Measurements from ENCODE around the gene THAP11. TPM values are rescaled to one million over a fixed set of nuclear protein-coding genes. Genes with fewer than 3 reads are reported as not detected.
"Not testable (repeated sequence)": the region's sequence is repeated elsewhere in the genome, so short reads cannot be mapped to it uniquely, and the experiment has no call there.

THAP11 gene
- total and polyA plus RNA-seq, 12 donors, result 6.0 to 41.3 (median 25.5) TPM

DNA sequence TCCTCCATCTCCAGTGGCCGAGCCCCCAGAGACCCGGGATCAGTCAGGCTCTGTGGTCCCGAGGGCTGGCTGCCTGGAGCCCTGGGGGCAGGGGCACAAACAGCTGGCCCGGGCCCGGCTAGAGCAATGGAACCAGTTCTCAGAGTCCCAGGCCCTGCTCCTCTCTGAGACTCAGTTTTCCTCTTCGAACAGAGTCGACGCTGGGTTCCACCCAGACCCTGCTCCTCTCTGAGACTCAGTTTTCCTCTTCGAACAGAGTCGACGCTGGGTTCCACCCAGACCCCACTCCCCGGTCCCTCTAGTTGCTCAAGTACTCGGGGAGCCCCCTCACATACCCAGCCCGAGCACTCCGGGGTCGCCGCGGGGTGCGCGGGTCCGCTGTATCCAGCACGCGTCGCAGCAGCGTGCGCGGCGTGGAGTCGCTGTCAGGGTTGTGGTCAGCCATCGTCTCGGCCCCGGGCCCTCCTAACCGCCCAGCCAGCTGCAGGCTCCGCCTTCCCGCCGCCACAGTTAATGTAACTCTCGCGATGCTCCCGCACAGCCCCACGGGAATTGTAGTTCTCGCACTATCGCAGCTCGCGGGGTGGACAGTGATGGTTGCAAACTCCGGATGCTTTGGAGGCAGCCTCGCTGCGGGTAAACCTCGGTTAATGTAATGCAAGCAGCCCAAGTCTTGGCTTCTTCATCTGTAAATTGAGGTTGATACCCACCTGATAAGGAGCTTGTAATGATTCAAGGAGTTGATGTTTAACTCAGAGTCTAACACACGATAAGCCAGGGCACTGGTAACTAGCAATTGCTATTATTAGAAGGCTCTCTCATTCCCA is 8.5 kb upstream of the THAP11 start:
- DNase-seq (peak; percentile 95 to 96), ATAC-seq (peak; percentile 94 to 99 (median 98))
- Histone ChIP-seq H3K36me3 (peaks cover 0 to 38% (median 12%) of the 10 kb centered on the region in 9 donors), H3K4me1 (peaks cover 3 to 26% (median 14%) of the 10 kb centered on the region in 9 donors), H3K4me3 (peak overlapping the region; percentile 52 to 84 (median 79)), H3K27ac (peak overlapping the region in 9 of 10 donors; percentile 36 to 88 (median 70)), H3K27me3 (no peaks in the 10 kb centered on the region), H3K9me3 (no peaks in the 10 kb centered on the region)
- intact Hi-C loops (cut with DNase I), result loop anchor here in 2 of 10 donors (5.0 kb wide), 2 partner anchors 84 to 94 kb away; no protein-coding TSS in a partner anchor
- TF ChIP-seq, protein P1, sequence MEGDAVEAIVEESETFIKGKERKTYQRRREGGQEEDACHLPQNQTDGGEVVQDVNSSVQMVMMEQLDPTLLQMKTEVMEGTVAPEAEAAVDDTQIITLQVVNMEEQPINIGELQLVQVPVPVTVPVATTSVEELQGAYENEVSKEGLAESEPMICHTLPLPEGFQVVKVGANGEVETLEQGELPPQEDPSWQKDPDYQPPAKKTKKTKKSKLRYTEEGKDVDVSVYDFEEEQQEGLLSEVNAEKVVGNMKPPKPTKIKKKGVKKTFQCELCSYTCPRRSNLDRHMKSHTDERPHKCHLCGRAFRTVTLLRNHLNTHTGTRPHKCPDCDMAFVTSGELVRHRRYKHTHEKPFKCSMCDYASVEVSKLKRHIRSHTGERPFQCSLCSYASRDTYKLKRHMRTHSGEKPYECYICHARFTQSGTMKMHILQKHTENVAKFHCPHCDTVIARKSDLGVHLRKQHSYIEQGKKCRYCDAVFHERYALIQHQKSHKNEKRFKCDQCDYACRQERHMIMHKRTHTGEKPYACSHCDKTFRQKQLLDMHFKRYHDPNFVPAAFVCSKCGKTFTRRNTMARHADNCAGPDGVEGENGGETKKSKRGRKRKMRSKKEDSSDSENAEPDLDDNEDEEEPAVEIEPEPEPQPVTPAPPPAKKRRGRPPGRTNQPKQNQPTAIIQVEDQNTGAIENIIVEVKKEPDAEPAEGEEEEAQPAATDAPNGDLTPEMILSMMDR (IDR thresholded peaks at IDR 0.05), result no peak
- 0 to 1% methylated on average over 49 of the region's 49 CpGs for WGBS, 2 donors

DNA sequence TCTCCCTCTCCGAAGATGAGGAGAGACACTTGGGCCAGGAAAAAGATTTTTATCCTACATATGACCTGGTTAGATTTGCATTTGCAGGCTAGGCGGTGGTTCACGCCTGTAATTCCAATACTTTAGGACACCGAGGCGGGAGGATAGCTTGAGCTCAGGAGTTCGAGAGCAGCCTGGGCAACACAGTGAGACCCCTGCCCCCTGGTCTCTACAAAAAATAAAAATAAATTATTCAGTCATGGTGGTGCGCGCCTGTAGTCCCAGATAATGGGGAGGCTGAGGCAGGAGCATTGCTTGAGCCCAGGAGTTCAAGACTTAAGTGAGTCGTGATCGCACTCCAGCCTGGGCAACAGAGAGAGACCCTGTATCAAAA is 7.9 kb upstream of the THAP11 start:
- DNase-seq, result no peak
- Histone ChIP-seq H3K27me3 (no peaks in the 10 kb centered on the region), H3K4me3 (peak overlapping the region; percentile 52 to 84 (median 79)), H3K4me1 (peaks cover 3 to 26% (median 14%) of the 10 kb centered on the region in 9 donors), H3K27ac (peak overlapping the region in 9 of 10 donors; percentile 36 to 88 (median 70)), H3K36me3 (peaks cover 0 to 32% (median 12%) of the 10 kb centered on the region in 9 donors), H3K9me3 (no peaks in the 10 kb centered on the region)
- ATAC-seq, result no peak
- TF ChIP-seq, protein P1 (IDR thresholded peaks at IDR 0.05), result no peak
- WGBS, 2 donors, result 72 to 83% methylated on average over 10 of the region's 10 CpGs
- intact Hi-C loops (cut with DNase I), result loop anchor here in 2 of 10 donors (5.0 kb wide), 2 partner anchors 83 to 93 kb away; no protein-coding TSS in a partner anchor

DNA sequence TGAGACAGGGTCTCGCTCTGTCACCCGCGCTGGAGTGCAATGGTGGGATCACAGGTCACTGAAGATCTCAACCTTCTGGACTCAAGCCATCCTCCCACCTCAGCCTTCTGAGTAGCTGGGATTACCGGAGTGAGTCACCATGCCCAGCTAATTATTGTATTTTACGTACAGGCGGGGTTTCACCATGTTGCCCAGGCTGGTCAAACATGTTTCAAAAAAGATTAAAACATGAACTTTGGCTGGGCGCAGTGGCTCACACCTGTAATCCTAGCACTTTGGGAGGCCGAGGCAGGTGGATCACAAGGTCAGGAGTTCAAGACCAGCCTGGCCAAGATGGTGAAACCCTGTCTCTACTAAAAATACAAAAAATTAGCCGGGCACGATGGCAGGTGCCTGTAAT is 4.9 kb upstream of the THAP11 start:
- DNase-seq; H3K36me3 ChIP-seq; H3K4me3 ChIP-seq; H3K27ac ChIP-seq; H3K9me3 ChIP-seq; H3K27me3 ChIP-seq; ATAC-seq; intact Hi-C loops (cut with DNase I): not testable (repeated sequence)
- H3K4me1 ChIP-seq, result peaks cover 3 to 24% (median 21%) of the 10 kb centered on the region in 9 donors
- 91 to 93% methylated on average over 10 of the region's 10 CpGs for WGBS, 2 donors

DNA sequence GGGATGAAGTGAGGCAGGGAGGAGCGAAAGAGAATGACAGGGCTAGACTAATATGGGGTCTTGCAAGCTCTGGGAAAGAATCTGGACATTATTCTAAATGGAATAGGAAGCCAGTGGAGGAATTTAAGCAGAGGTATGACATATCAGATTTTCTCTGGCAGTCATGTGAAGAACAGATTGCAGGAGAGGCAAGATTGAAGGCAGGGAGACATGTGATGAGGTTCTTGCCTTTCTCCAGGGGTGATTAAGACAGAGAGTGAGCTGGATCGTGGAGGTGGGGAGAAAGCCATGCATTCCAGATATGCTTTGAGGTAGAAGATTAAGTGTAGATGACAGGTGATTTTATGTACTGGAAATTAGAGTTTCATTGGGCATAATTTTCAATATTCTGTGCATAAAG is 4.3 kb upstream of the THAP11 start:
- no peaks in the 10 kb centered on the region for H3K36me3 ChIP-seq
- peaks cover 3 to 23% (median 17%) of the 10 kb centered on the region in 9 donors for H3K4me1 ChIP-seq
- H3K27ac ChIP-seq, result no peak overlapping the region
- ATAC-seq (no peak), DNase-seq (no peak)
- intact Hi-C loops (cut with DNase I), result no loop called here
- no peaks in the 10 kb centered on the region for H3K9me3 ChIP-seq
- TF ChIP-seq, protein P1 (IDR thresholded peaks at IDR 0.05), result no peak
- WGBS, 2 donors, result 86 to 89% methylated on average over 2 of the region's 2 CpGs
- no peak overlapping the region for H3K4me3 ChIP-seq
- no peaks in the 10 kb centered on the region for H3K27me3 ChIP-seq

Measured in heart right ventricle (tissue), 16 donors.